ENCODE data around the gene IARS1.

DNA sequence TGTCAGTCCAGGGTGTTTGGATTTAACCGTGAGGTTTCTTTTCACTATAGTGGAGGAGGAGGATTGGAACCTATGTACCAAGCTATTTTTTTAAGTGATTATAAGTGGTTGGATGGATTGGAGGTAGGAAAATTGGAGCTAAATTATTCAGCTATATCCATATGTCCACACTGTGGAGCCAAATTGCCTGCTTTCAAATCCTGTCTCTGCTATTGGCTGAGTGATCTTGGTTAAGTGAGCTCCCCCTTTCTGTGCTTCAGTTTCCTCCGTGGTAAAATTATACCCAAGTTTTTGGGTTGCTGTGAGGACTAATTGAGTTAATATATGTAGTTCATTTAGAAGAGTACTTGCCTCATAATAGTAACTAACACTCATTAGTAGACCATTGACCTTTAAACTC, 34.7 kb upstream of the IARS1 start:
- TF ChIP-seq POLR2A (IDR thresholded peaks at IDR 0.05) (no peak), POLR2AphosphoS5 (IDR thresholded peaks at IDR 0.05; ENCODE audit: insufficient read depth in 1 of 2, low read depth in 1 of 2) (no peak)

Measured in vagina (tissue), 2 donors.